Anterior cingulate cortex (tissue), 58 donors: Measurements from ENCODE around the gene C1QL4.
"Not testable (repeated sequence)": the region's sequence is repeated elsewhere in the genome, so short reads cannot be mapped to it uniquely, and the experiment has no call there.

Source experiments
- DNase-seq, 58 donors: peaks; one replicate each; lab custom pipeline; 2025; lab: John Stamatoyannopoulos, UW

C1QL4 gene

DNA sequence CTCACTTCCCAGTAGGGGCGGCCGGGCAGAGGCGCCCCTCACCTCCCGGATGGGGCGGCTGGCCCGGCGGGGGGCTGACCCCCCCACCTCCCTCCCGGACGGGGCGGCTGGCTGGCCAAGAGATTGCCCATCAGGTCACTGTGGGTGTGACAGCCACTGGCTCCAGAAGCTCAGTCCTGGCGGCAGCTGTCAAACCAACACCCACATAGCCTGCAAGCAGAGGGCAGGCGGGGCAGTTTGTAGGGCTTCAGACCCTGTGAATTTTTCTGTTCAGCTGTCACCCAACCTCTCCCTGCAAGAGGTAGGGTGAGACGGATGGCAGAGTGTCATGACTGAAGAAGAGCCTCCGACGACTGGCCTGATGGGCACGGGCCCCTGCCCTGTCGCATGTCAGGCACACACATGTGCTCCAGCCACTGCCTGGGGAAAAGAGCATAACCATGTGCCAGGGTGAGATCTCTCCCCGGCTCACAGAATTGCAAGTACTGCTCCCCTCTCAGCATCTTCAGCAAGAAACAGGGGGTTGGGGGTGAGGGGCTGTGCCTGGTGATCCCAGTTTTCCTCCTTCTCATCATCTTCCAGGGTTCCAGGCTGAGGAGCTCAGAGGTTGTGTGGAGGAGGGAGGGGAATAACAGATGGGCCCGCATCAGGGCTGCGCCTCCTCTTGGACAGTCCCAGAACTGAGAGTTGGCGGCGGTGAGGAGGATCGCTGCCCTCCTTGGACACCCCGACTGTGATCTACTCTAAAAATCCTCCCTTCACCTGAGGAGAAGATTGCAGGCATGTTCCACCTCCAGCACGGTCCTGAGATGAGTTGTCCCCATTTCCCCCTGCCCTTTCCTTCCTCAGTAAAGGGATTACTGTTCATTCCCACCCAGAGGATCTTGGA, 53.2 kb downstream of the C1QL4 start:
- no peak for DNase-seq

DNA sequence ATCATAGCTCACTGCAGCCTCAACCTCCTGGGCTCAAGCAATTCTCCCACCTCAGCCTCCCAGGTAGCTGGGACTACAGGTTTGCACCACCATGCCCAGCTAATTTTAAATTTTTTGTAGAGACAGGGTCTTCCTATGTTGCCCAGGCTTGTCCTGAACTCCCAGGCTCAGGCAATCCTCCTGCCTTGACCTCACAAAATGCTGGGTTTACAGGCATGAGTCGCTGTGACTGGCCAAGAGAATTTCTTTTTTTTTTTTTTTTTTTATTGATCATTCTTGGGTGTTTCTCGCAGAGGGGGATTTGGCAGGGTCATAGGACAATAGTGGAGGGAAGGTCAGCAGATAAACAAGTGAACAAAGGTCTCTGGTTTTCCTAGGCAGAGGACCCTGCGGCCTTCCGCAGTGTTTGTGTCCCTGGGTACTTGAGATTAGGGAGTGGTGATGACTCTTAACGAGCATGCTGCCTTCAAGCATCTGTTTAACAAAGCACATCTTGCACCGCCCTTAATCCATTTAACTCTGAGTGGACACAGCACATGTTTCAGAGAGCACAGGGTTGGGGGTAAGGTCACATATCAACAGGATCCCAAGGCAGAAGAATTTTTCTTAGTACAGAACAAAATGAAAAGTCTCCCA, 54.1 kb downstream of the C1QL4 start:
- DNase-seq, result not testable (repeated sequence)
